ENCODE results near the gene SHE.

- TF ChIP-seq PREB (CRISPR knock-in tag; IDR thresholded peaks at IDR 0.05; ENCODE audit: borderline replicate concordance), result 0 out of 2 replicates have a peak, but pooled peaks have one; percentile 61
- TF ChIP-seq CTCF (IDR thresholded peaks at IDR 0.05), result no peak
- TF ChIP-seq FOXK1 (CRISPR knock-in tag; IDR thresholded peaks at IDR 0.05), result no peak
- TF ChIP-seq KAT7 (CRISPR knock-in tag; IDR thresholded peaks at IDR 0.05; ENCODE audit: borderline replicate concordance), result no peak
- TF ChIP-seq JUN (CRISPR knock-in tag; IDR thresholded peaks at IDR 0.05), result no peak
These were observed at the start of gene SHE, which contains the start of gene TDRD10 for GRCh38 chr1:154502066-154502743.
